Heart left ventricle (tissue), 13 donors: ENCODE data around the gene LPP.

ENCODE experiments used
- POLR2A ChIP-seq, 2 donors: fragments of 450-650 bp; IDR thresholded peaks; one replicate each; pipeline ENCODE4 v1.6.1; 2017; ENCODE audit warnings: antibody characterized with exemption in 2 of 2, mild to moderate bottlenecking in 2 of 2, moderate library complexity in 2 of 2
- TF ChIP-seq, protein P1 (sequence below), 12 donors: fragments of 200-600 bp; sonication (generic) in 4 of 12; IDR thresholded peaks; one replicate each; pipeline versions ENCODE4 v1.5.0 to v1.8.0; 2018 to 2022; ENCODE audit warnings: antibody characterized with exemption in 12 of 12, mild to moderate bottlenecking in 5 of 12
- donor health status: ischemic (EF 13 %, LVEDD 7.1; RV severe dilation, severe dysfunction).
- donor health status: DM: no; HTN: yes; CAD: no.
- donor health status: DM: no; HTN: no; CAD: no.
- donor health status: ischemic (EF 25% LVEDD 6.9; RV normal size, moderate dysfunction).
- donor health status: ischemic (EF 25% LVEDD 5.7; RV mildly dilated, moderate dysfunction).
- donor health status: ischemic (EF 35%, LVEDD 5.7; RV mildly dilated, moderate dysfunction).
- donor health status: nonischemic (EF 11% LVEDD 7.7; RV severe dilation, severe dysfunction).
- donor health status: DM: yes; HTN: yes; CAD: no.
- donor health status: PGD.
- donor health status: ischemic (EF 29% LVEDD 5.4; RV normal size, mild dysfunction).
- donor health status: nonischemic (EF 23%, LVEDD 6.1; RV moderate dilation, normal function).

- no peak for TF ChIP-seq POLR2A (IDR thresholded peaks at IDR 0.05)
- TF ChIP-seq, protein P1, sequence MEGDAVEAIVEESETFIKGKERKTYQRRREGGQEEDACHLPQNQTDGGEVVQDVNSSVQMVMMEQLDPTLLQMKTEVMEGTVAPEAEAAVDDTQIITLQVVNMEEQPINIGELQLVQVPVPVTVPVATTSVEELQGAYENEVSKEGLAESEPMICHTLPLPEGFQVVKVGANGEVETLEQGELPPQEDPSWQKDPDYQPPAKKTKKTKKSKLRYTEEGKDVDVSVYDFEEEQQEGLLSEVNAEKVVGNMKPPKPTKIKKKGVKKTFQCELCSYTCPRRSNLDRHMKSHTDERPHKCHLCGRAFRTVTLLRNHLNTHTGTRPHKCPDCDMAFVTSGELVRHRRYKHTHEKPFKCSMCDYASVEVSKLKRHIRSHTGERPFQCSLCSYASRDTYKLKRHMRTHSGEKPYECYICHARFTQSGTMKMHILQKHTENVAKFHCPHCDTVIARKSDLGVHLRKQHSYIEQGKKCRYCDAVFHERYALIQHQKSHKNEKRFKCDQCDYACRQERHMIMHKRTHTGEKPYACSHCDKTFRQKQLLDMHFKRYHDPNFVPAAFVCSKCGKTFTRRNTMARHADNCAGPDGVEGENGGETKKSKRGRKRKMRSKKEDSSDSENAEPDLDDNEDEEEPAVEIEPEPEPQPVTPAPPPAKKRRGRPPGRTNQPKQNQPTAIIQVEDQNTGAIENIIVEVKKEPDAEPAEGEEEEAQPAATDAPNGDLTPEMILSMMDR (IDR thresholded peaks at IDR 0.05) = no peak
Measured at GRCh38 chr3:188442430-188442829, 288.5 kb downstream of the LPP start.
